NCI-H128 (cell line): ENCODE results near the gene SRSF10.
A peak's percentile ranks its signal among the peaks of the same experiment; 100 is the strongest.
"Not testable (repeated sequence)": the region's sequence is repeated elsewhere in the genome, so short reads cannot be mapped to it uniquely, and the experiment has no call there.

Source experiments
- DNase-seq: peaks from one replicate; lab custom pipeline; 2025; ENCODE audit not compliant: unreplicated experiment; lab: John Stamatoyannopoulos, UW

The SRSF10 gene

GRCh38 chr1:23999156-23999671, 19.1 kb upstream of the SRSF10 start:
- DNase-seq, result no peak

- no peak for DNase-seq
Measured at GRCh38 chr1:23997812-23998211, 17.7 kb upstream of the SRSF10 start.

GRCh38 chr1:23996700-23997229, 16.6 kb upstream of the SRSF10 start:
- DNase-seq, result no peak

- DNase-seq, result no peak
Measured at GRCh38 chr1:23995431-23995837, 15.3 kb upstream of the SRSF10 start.

- DNase-seq, result not testable (repeated sequence)
Measured at GRCh38 chr1:23992011-23992410, 11.9 kb upstream of the SRSF10 start.

- no peak for DNase-seq
Measured at GRCh38 chr1:23989263-23989662, 9.1 kb upstream of the SRSF10 start.

GRCh38 chr1:23987038-23987437, 6.9 kb upstream of the SRSF10 start:
- DNase-seq, result not testable (repeated sequence)

GRCh38 chr1:23984417-23985186, 4.5 kb upstream of the SRSF10 start:
- no peak for DNase-seq

GRCh38 chr1:23980728-23981070, 572 bp upstream of the SRSF10 start:
- peak; percentile 73 for DNase-seq

GRCh38 chr1:23979387-23979880, 693 bp downstream of the SRSF10 start:
- DNase-seq, result no peak

- DNase-seq, result no peak
Measured at GRCh38 chr1:23978805-23979204, 1.3 kb downstream of the SRSF10 start.

- no peak for DNase-seq
Measured at GRCh38 chr1:23977854-23978191, 2.3 kb downstream of the SRSF10 start.

GRCh38 chr1:23977187-23977853, 2.8 kb downstream of the SRSF10 start:
- DNase-seq, result no peak

GRCh38 chr1:23967871-23968270, 12.3 kb downstream of the SRSF10 start:
- no peak for DNase-seq

- DNase-seq, result no peak
Measured at GRCh38 chr1:23966973-23967493, 13.1 kb downstream of the SRSF10 start.

- no peak for DNase-seq
Measured at GRCh38 chr1:23964790-23965740, 15.1 kb downstream of the SRSF10 start.

- no peak for DNase-seq
Measured at GRCh38 chr1:23964235-23964668, 15.9 kb downstream of the SRSF10 start.

GRCh38 chr1:23963617-23964234, 16.4 kb downstream of the SRSF10 start:
- DNase-seq, result no peak

- DNase-seq, result no peak
Measured at GRCh38 chr1:23960291-23961020, 19.7 kb downstream of the SRSF10 start.
